Eye (tissue), 1 donor: ENCODE data around the gene SURF4.
"Not testable (repeated sequence)": the region's sequence is repeated elsewhere in the genome, so short reads cannot be mapped to it uniquely, and the experiment has no call there.

Experiments
- DNase-seq: peaks from one replicate; pipeline ENCODE4 v3.0.0-alpha.2; 2015

SURF4 gene

GRCh38 chr9:133331641-133332380, 44.0 kb downstream of the SURF4 start:
- no peak for DNase-seq

DNA sequence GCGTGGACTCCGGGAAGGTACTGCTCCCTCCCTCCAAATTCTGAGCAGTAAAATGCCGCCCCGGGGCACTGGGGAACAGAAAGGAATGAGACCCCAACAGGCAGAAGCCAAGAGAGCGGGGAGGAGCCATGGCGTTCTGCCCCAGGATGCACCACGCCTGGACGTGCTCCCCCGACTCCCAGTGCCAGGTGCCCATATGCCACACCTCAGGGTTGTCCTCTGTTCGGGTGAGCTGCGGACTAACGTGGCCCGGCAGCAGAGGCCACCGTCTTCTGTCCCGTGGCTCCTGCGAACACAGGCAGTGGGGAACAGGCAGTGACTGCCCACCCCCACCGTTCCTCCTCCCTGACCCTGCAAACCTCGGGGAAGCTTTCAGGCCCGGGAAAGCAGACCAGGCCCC, 44.6 kb downstream of the SURF4 start:
- no peak for DNase-seq

DNA sequence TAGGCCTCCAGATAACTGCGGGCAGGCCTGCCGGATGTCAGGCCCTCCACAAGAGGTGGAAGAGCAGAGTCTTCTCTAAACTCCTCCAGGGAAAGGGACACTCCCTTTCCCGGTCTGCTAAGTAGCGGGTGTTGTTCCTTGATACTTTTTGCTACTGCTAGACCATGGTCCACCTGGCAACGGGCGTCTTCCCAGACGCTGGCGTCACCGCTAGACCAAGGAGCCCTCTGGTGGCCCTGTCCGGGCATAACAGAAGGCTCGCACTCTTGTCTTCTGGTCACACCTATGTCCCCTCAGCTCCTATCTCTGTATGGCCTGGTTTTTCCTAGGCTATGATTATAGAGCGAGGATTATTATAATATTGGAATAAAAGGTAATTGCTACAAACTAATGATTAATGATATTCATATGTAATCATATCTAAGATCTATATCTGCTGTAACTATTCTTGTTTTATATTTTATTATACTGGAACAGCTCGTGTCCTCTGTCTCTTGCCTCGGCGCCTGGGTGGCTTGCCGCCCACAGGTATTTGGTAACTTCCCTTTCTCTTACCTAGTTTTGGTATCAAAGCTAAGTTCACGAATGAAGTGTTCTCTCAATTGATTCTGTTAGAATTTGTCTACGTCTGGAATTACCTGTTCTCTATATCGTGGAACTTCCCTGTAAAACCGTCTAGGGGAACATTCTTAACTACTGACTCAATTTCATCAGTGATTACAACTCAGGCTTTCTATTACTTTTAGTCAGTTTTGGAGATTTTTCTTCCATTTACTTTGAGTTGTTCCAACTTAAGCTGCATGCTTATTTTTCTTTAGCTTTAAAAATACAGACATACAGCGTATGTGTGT, 46.3 kb downstream of the SURF4 start:
- not testable (repeated sequence) for DNase-seq

DNA sequence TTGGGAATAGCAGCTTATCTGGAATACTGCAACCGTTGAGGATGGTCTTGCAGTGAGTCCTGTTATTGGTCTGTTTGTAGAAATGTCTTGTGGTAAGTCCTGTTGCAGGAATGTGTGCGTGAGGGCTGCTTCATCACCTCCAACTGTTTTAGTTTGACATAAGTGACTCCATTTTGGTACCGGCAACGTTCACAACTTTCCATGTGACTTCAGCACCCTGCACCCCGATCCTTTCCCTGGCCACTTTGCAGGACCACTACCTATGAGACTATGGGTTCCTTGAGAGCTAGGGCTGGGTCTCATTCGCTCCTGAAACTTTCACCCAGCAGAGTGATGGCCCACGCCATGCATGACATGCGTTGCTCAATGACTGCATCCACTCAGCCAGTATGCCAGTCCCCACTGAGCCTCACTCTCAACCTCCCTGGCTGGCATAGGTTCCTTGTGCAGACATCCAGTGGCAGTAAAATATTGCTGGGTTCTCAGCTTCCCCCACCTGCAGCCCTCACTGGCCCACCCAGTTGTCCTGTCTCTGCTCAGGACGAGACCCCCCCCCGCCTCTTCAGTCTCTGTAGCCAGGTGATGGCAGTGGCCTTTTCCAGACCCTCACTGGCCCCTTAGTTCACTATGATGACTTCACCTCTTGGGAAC, 47.9 kb downstream of the SURF4 start:
- DNase-seq = no peak

GRCh38 chr9:133327021-133327420, 48.8 kb downstream of the SURF4 start:
- DNase-seq = not testable (repeated sequence)

DNA sequence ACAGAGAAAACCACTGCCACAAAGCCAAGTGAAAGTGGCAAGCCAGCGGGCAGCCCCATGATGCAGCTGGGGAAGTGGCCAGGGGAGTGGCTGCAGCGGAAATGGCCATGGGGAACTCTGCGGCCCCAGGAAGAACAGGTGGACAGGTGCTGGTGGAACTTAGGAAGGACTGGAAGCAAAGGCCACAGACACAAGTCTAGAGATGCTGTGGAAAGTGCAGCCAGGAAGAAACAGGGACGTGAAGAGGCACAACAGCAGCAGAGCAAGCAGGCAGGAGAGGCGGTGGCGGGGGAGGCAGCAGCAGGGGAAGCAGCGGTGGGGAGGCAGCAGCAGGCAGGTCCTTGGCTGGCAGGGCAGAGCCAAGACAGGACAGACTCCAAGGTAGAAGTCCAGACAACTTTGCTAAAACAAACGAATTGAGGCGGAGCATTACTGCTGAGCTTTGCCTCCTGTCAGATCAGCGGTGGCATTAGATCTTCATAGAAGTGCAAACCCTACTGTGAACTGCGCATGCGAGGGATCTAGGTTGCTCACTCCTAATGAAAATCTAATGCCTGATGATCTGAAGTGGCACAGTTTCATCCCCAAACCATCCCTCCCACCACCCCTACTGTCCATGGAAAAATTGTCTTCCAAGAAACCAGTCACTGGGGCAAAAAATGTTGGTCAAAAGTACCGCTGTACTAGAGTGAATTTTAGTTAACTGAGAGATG, 51.7 kb downstream of the SURF4 start:
- no peak for DNase-seq

DNA sequence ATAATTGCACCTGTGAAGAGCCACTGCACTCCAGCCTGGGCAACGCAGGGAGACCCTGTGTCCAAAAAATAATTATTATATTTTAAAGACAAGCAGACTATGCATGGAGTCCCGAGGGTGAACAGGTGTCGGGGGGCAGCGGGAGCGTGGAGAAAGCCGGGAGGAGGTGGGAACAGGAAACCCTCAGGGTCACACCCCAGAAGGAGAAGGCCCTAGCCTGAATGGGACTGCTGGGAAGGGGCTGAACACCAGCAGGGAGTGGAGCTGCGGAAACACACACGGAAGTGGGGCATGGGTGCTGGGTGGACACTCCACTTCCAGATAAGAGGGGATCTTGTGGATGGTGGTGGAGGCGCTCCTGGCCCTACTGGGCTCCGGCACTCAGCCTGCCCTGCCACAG, 52.6 kb downstream of the SURF4 start:
- DNase-seq = no peak

- DNase-seq = no peak
Measured at GRCh38 chr9:133322701-133323100, 53.2 kb downstream of the SURF4 start.

- no peak for DNase-seq
Measured at GRCh38 chr9:133321411-133321935, 54.4 kb downstream of the SURF4 start.

DNA sequence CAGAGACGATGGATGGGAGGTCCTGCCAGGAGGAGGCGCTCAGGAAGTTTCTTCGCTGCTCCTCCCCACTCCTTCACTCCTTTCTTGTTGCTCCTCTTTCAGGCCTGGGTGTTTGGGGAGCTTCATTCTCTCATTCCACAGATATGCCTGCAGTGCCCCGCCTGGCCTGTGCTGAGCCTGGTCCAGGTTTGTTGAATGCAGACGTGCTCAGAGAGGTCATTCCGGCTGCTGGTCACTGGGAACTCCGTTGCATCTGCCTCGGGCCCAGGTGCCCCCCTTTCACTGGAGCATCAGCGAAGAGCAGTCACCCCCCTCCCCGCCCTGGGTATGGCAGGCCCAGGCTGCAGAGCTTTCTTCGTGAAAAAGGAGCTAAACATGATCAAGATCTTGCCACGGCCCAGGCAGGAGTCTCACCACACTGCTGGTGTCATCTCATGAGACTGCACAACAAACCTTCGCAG, 55.4 kb downstream of the SURF4 start:
- no peak for DNase-seq

GRCh38 chr9:133317551-133317950, 58.3 kb downstream of the SURF4 start:
- DNase-seq = not testable (repeated sequence)

GRCh38 chr9:133315997-133316396, 59.9 kb downstream of the SURF4 start:
- no peak for DNase-seq
